ENCODE measurements around the gene ANAPC2.

DNA sequence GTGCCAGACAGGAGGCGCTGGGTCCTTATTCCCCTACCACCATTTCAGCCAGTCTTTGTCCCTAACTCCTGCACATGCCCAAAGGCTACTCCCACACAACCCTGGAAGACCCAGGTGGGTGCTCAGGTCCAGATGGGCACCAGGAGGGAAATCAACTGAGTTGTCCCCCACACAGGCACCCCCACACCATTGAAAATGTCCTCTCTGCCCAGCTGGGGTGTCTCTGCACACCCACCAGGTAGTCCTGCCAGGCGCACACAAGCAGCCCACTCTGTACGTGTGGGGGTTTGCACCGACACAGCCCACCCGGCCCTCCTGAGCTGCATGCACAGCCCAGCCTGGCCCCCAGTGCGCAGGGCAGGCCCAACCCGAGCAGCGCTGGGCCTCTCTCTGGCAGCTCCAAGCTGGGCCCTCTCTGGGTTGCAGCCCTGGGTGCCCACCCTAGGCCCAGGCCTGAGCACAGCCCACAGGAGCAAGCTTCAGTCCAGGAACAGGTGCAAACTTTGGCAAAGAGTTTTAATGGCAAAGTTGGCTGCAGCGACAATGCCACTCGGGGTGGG, 31.5 kb upstream of the ANAPC2 start:
- TF ChIP-seq POLR2AphosphoS5 (IDR thresholded peaks at IDR 0.05): peak in 1 of 3 donors; percentile 34
- TF ChIP-seq, protein P1, sequence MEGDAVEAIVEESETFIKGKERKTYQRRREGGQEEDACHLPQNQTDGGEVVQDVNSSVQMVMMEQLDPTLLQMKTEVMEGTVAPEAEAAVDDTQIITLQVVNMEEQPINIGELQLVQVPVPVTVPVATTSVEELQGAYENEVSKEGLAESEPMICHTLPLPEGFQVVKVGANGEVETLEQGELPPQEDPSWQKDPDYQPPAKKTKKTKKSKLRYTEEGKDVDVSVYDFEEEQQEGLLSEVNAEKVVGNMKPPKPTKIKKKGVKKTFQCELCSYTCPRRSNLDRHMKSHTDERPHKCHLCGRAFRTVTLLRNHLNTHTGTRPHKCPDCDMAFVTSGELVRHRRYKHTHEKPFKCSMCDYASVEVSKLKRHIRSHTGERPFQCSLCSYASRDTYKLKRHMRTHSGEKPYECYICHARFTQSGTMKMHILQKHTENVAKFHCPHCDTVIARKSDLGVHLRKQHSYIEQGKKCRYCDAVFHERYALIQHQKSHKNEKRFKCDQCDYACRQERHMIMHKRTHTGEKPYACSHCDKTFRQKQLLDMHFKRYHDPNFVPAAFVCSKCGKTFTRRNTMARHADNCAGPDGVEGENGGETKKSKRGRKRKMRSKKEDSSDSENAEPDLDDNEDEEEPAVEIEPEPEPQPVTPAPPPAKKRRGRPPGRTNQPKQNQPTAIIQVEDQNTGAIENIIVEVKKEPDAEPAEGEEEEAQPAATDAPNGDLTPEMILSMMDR (IDR thresholded peaks at IDR 0.05 in 8 of 11, conservative IDR thresholded peaks at IDR 0.05 in 3 of 11): no peak

Measured in spleen (tissue), 7 donors.